Peyer's patch (tissue), 4 donors: Measurements from ENCODE around the gene PNMA6A. TPM values are rescaled to one million over a fixed set of nuclear protein-coding genes. Genes with fewer than 3 reads are reported as not detected.

ENCODE experiments used
- DNase-seq, 3 donors: peaks; one replicate each; pipeline ENCODE4 v3.0.0-alpha.2; 2017 to 2019
- H3K27ac ChIP-seq, 4 donors: fragments of 200-600 bp; sonication (generic); one replicate each; pipeline ENCODE4 v1.5.1; 2016 to 2019
- H3K27me3 ChIP-seq, 2 donors: fragments of 200-600 bp; sonication (generic); one replicate each; pipeline ENCODE4 v1.5.1; 2019
- H3K36me3 ChIP-seq, 3 donors: fragments of 200-600 bp; sonication (generic); one replicate each; pipeline ENCODE4 v1.5.1; 2016 to 2019
- H3K4me1 ChIP-seq, 4 donors: fragments of 200-600 bp; sonication (generic); one replicate each; pipeline ENCODE4 v1.5.1; 2016 to 2019
- H3K4me3 ChIP-seq, 4 donors: fragments of 200-600 bp; sonication (generic); 1 replicate in 3 of 4; 2 replicates in 1 of 4; pipeline ENCODE4 v1.5.1; 2016 to 2019; ENCODE audit warnings: mild to moderate bottlenecking in 1 of 4
- H3K9me3 ChIP-seq, 4 donors: fragments of 200-600 bp; sonication (generic); one replicate each; pipeline ENCODE4 v1.5.1; 2016 to 2019; ENCODE audit warnings: mild to moderate bottlenecking in 1 of 4
- CTCF ChIP-seq, 6 experiments: fragments of 450-650 bp in 4 of 6; fragments of 200-600 bp in 2 of 6; sonication (generic) in 1 of 6; IDR thresholded peaks; one replicate each; pipeline ENCODE4 v1.5.1; 2017 to 2019; ENCODE audit warnings: antibody characterized with exemption in 6 of 6, mild to moderate bottlenecking in 3 of 6, moderate library complexity in 1 of 6
- POLR2A ChIP-seq, 2 donors: fragments of 450-650 bp; IDR thresholded peaks; one replicate each; pipeline ENCODE4 v1.5.1; 2017; ENCODE audit warnings: antibody characterized with exemption in 2 of 2, mild to moderate bottlenecking in 2 of 2, moderate library complexity in 2 of 2
- total RNA-seq, 4 donors: library from RNA; depleted of rRNA; stranded (reverse); fragments of >200 nt; gene quantifications; one replicate each; pipeline ENCODE4 v1.1.0, GENCODE V29; 2016

Gene PNMA6A
- total RNA-seq, 4 donors from 2014 or later, result 0.88 TPM; not detected in 3

- no peaks in the 10 kb centered on the region for H3K27me3 ChIP-seq
- no peaks in the 10 kb centered on the region for H3K4me1 ChIP-seq
- H3K36me3 ChIP-seq, result no peaks in the 10 kb centered on the region
- no peak for DNase-seq
- no peak overlapping the region for H3K27ac ChIP-seq
- no peak overlapping the region for H3K4me3 ChIP-seq
- TF ChIP-seq POLR2A (IDR thresholded peaks at IDR 0.05), result no peak
- peaks cover 0 to 8% (median 0%) of the 10 kb centered on the region in 4 donors for H3K9me3 ChIP-seq
Observed at GRCh38 chrX:153049093-153049492, 23.2 kb upstream of the PNMA6A start.

- TF ChIP-seq CTCF (IDR thresholded peaks at IDR 0.05), result no peak
- TF ChIP-seq POLR2A (IDR thresholded peaks at IDR 0.05), result no peak
- Histone ChIP-seq H3K27ac (no peak overlapping the region), H3K4me1 (no peaks in the 10 kb centered on the region), H3K9me3 (peaks cover 0 to 8% (median 0%) of the 10 kb centered on the region in 4 donors), H3K4me3 (no peak overlapping the region), H3K27me3 (no peaks in the 10 kb centered on the region), H3K36me3 (no peaks in the 10 kb centered on the region)
- DNase-seq, result no peak
Observed at GRCh38 chrX:153052534-153052933, 19.7 kb upstream of the PNMA6A start.

- no peaks in the 10 kb centered on the region for H3K4me1 ChIP-seq
- no peak for DNase-seq
- H3K27me3 ChIP-seq, result no peaks in the 10 kb centered on the region
- TF ChIP-seq POLR2A (IDR thresholded peaks at IDR 0.05) (no peak), CTCF (IDR thresholded peaks at IDR 0.05) (no peak)
- no peaks in the 10 kb centered on the region for H3K9me3 ChIP-seq
- no peaks in the 10 kb centered on the region for H3K36me3 ChIP-seq
- H3K27ac ChIP-seq, result no peak within 1 kb of the TSS
- H3K4me3 ChIP-seq, result peak within 1 kb of the TSS in 2 of 4 donors; percentile 15 to 26
Observed at GRCh38 chrX:153055871-153056749, 16.1 kb upstream of the PNMA6A start, which contains the start of gene PNMA3. Gene PNMA3, plus strand, starts transcription at chrX:153056470. Its CDS starts 586 bp downstream, at chrX:153057056.

- TF ChIP-seq CTCF (IDR thresholded peaks at IDR 0.05) (no peak), POLR2A (IDR thresholded peaks at IDR 0.05) (no peak)
- Histone ChIP-seq H3K4me1 (no peaks in the 10 kb centered on the region), H3K36me3 (no peaks in the 10 kb centered on the region), H3K27me3 (no peaks in the 10 kb centered on the region), H3K4me3 (no peak overlapping the region), H3K27ac (no peak overlapping the region), H3K9me3 (no peaks in the 10 kb centered on the region)
- no peak for DNase-seq
Observed at GRCh38 chrX:153057281-153057680, 15.0 kb upstream of the PNMA6A start.

- no peak for TF ChIP-seq CTCF (IDR thresholded peaks at IDR 0.05)
- no peak for TF ChIP-seq POLR2A (IDR thresholded peaks at IDR 0.05)
- no peak for DNase-seq
- no peak overlapping the region for H3K4me3 ChIP-seq
- no peaks in the 10 kb centered on the region for H3K4me1 ChIP-seq
- H3K36me3 ChIP-seq, result no peaks in the 10 kb centered on the region
- H3K27me3 ChIP-seq, result no peaks in the 10 kb centered on the region
- no peak overlapping the region for H3K27ac ChIP-seq
- no peaks in the 10 kb centered on the region for H3K9me3 ChIP-seq
Observed at GRCh38 chrX:153059191-153060094, 12.8 kb upstream of the PNMA6A start.

- TF ChIP-seq POLR2A (IDR thresholded peaks at IDR 0.05) (no peak), CTCF (IDR thresholded peaks at IDR 0.05) (no peak)
- no peaks in the 10 kb centered on the region for H3K9me3 ChIP-seq
- H3K4me3 ChIP-seq, result no peak overlapping the region
- no peaks in the 10 kb centered on the region for H3K27me3 ChIP-seq
- DNase-seq, result no peak
- H3K27ac ChIP-seq, result no peak overlapping the region
- no peaks in the 10 kb centered on the region for H3K36me3 ChIP-seq
- no peaks in the 10 kb centered on the region for H3K4me1 ChIP-seq
Observed at GRCh38 chrX:153060095-153060445, 12.2 kb upstream of the PNMA6A start.
